Measurements from ENCODE around the gene FAM83E.

GRCh38 chr19:48644839-48645619 lies 30.2 kb upstream of the FAM83E start:
- TF ChIP-seq CTCF (conservative IDR thresholded peaks at IDR 0.05) (no peak), EZH2 (IDR thresholded peaks at IDR 0.05; ENCODE audit: low read depth) (no peak)

All from PC-9 (cell line).